Caco-2 (cell line): ENCODE measurements around the gene STON2. TPM values are rescaled to one million over a fixed set of nuclear protein-coding genes. Genes with fewer than 3 reads are reported as not detected.

ENCODE experiments used
- BruUV-seq: library from RNA; stranded (reverse); fragments of 400-500 nt; replicated peaks from 2 replicates; lab custom pipeline; 2021; lab: Mats Ljungman, UMichigan
- CTCF ChIA-PET: fragments of 300-600 bp; sonication (Branson Sonifier 250); formaldehyde crosslinking; loops from one replicate; lab custom pipeline; 2022; ENCODE audit warnings: antibody characterized with exemption; lab: Charles Lee
- POLR2A ChIA-PET: fragments of 300-600 bp; sonication (Branson Sonifier 250); formaldehyde crosslinking; loops from one replicate; lab custom pipeline; 2022; ENCODE audit warnings: antibody characterized with exemption; lab: Charles Lee
- DNase-seq, 2 experiments: peaks; one replicate each; pipeline versions ENCODE4 v3.0.0 to v3.0.0-alpha.2; 2020 to 2022
- H3K27me3 ChIP-seq: replicated peaks from 2 replicates; pipeline ENCODE4 v1.6.0; 2011; ENCODE audit warnings: low read length; ENCODE audit not compliant: control insufficient read depth, insufficient read depth
- H3K36me3 ChIP-seq: 2 replicates; pipeline ENCODE4 v1.5.1; 2011; ENCODE audit warnings: low read length; ENCODE audit not compliant: control insufficient read depth, insufficient read depth
- H3K4me1 ChIP-seq: fragments of 250-450 bp; sonication (Bioruptor Pico); 2 replicates; pipeline ENCODE4 v1.5.1; 2020; ENCODE audit warnings: mild to moderate bottlenecking
- H3K4me3 ChIP-seq: 2 replicates; pipeline ENCODE4 v1.5.1; 2011; ENCODE audit warnings: low read depth, mild to moderate bottlenecking, control low read depth, low read length
- H3K9me3 ChIP-seq: fragments of 250-450 bp; sonication (Bioruptor Pico); 2 replicates; pipeline ENCODE4 v1.5.1; 2020; ENCODE audit warnings: mild to moderate bottlenecking, moderate library complexity
- H3K27ac Mint-ChIP-seq: one replicate; pipeline ENCODE4 v1.8.0; 2022; ENCODE audit warnings: mixed read lengths; ENCODE audit not compliant: unreplicated experiment
- H3K27me3 Mint-ChIP-seq: one replicate; pipeline ENCODE4 v1.8.0; 2022; ENCODE audit warnings: mixed read lengths; ENCODE audit not compliant: insufficient read depth, unreplicated experiment
- H3K36me3 Mint-ChIP-seq: one replicate; pipeline ENCODE4 v1.8.0; 2022; ENCODE audit warnings: mild to moderate bottlenecking, mixed read lengths; ENCODE audit not compliant: insufficient read depth, unreplicated experiment
- H3K4me1 Mint-ChIP-seq: one replicate; pipeline ENCODE4 v1.8.0; 2022; ENCODE audit warnings: low read depth, mixed read lengths; ENCODE audit not compliant: unreplicated experiment
- H3K4me3 Mint-ChIP-seq: one replicate; pipeline ENCODE4 v1.8.0; 2022; ENCODE audit warnings: mild to moderate bottlenecking, moderate library complexity, mixed read lengths; ENCODE audit not compliant: unreplicated experiment
- H3K9me3 Mint-ChIP-seq: one replicate; pipeline ENCODE4 v1.8.0; 2022; ENCODE audit warnings: mixed read lengths; ENCODE audit not compliant: unreplicated experiment
- CTCF ChIP-seq, 2 experiments: fragments of 200-600 bp in 1 of 2; IDR thresholded peaks; 1 replicate in 1 of 2; 2 replicates in 1 of 2; pipeline versions ENCODE4 v1.5.1 to v1.8.0; 2011 to 2022; ENCODE audit warnings: antibody characterized with exemption in 1 of 2, control low read depth in 1 of 2, inconsistent platforms in 1 of 2, low read depth in 1 of 2, low read length in 1 of 2, mild to moderate bottlenecking in 1 of 2, moderate library complexity in 1 of 2; ENCODE audit not compliant: insufficient read depth in 1 of 2, severe bottlenecking in 1 of 2, unreplicated experiment in 1 of 2
- intact Hi-C: fragments of 100-400 bp; cut with micrococcal nuclease; formaldehyde crosslinking; loops from one replicate; pipeline ENCODE4 v1.10.0; 2022; ENCODE audit not compliant: unreplicated experiment
- total RNA-seq: library from RNA; stranded (reverse); gene quantifications from 2 replicates; pipeline ENCODE4 v1.2.3, GENCODE V29; 2022

The STON2 gene
- total RNA-seq, 1 experiment from 2014 or later = 43.5 TPM

DNA sequence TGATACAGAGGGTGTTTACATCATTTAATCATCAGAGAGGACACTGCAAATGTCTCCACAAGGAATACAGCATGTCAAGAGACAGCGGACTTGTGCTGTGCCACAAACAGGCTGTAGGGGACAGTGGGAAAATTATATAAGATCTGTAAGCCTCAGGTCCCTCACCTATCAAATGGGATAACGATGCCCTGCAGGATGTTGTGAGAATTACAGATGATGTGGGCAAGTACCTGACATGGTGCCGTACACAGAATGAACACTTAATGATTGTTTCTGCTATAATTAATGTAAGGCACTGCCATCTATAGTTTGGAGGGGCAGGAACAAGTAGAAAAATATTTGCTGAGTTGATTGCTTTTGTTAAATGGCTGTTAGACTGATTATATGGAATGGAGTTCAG, 97.5 kb downstream of the STON2 start:
- peak overlapping the region; percentile 83 for H3K27ac Mint-ChIP-seq
- DNase-seq = peak in 1 of 2 experiments; percentile 37
- H3K4me1 Mint-ChIP-seq = peaks cover 39% of the 10 kb centered on the region
- H3K4me3 Mint-ChIP-seq = peak overlapping the region; percentile 66
- peak; percentile 16 to 20 for TF ChIP-seq CTCF (IDR thresholded peaks at IDR 0.05; ENCODE audit: insufficient read depth in 1 of 2, low read depth in 1 of 2, low read length in 1 of 2, severe bottlenecking in 1 of 2, unreplicated experiment in 1 of 2)
- no peaks in the 10 kb centered on the region for H3K9me3 Mint-ChIP-seq
- H3K4me1 ChIP-seq = peaks cover 32% of the 10 kb centered on the region
- no peaks in the 10 kb centered on the region; the same call in 1 of the 2 replicates for H3K36me3 ChIP-seq
- intact Hi-C loops = loop anchor here (1.0 to 5.0 kb wide), 5 partner anchors 22 to 230 kb away; partner anchors contain the start of gene SEL1L
- peaks cover 13% of the 10 kb centered on the region for H3K36me3 Mint-ChIP-seq
- H3K27me3 ChIP-seq = no peaks in the 10 kb centered on the region
- H3K4me3 ChIP-seq = no peak overlapping the region
- POLR2A ChIA-PET = no interaction called here
- BruUV-seq = no TSS peak
- no peaks in the 10 kb centered on the region for H3K27me3 Mint-ChIP-seq
- H3K9me3 ChIP-seq = no peaks in the 10 kb centered on the region
- CTCF ChIA-PET = no interaction called here

- Histone ChIP-seq H3K9me3 (no peaks in the 10 kb centered on the region), H3K27me3 (no peaks in the 10 kb centered on the region), H3K4me1 (peaks cover 32% of the 10 kb centered on the region), H3K36me3 (no peaks in the 10 kb centered on the region; the same call in 1 of the 2 replicates), H3K4me3 (no peak overlapping the region)
- BruUV-seq = no TSS peak
- intact Hi-C loops = loop anchor here (5.0 kb wide), 1 partner anchor 230 kb away; the partner anchor contains the start of gene SEL1L
- Mint-ChIP-seq H3K27ac (no peak overlapping the region), H3K27me3 (no peaks in the 10 kb centered on the region), H3K9me3 (no peaks in the 10 kb centered on the region), H3K4me3 (no peak overlapping the region), H3K4me1 (peaks cover 39% of the 10 kb centered on the region), H3K36me3 (peaks cover 13% of the 10 kb centered on the region)
- ChIA-PET CTCF (interaction anchor here (1.0 kb wide), 1 partner anchor 33 kb away, joined by 3 read pairs; no protein-coding TSS in a partner anchor), POLR2A (no interaction called here)
- TF ChIP-seq CTCF (IDR thresholded peaks at IDR 0.05; ENCODE audit: insufficient read depth in 1 of 2, low read depth in 1 of 2, low read length in 1 of 2, severe bottlenecking in 1 of 2, unreplicated experiment in 1 of 2) = no peak
- no peak for DNase-seq
Observed at GRCh38 chr14:81301813-81302212, 98.3 kb downstream of the STON2 start.

GRCh38 chr14:81301371-81301770, 98.8 kb downstream of the STON2 start:
- CTCF ChIA-PET = interaction anchor here (1.0 kb wide), 1 partner anchor 32 kb away, joined by 3 read pairs; no protein-coding TSS in a partner anchor
- H3K4me1 ChIP-seq = peaks cover 32% of the 10 kb centered on the region

More at GRCh38 chr14:81301371-81301770, 98.8 kb downstream of the STON2 start:
- DNase-seq = no peak
- H3K36me3 Mint-ChIP-seq = peaks cover 13% of the 10 kb centered on the region
- no peak overlapping the region for H3K4me3 ChIP-seq
- no peaks in the 10 kb centered on the region for H3K9me3 ChIP-seq
- H3K27me3 Mint-ChIP-seq = no peaks in the 10 kb centered on the region
- intact Hi-C loops = loop anchor here (5.0 kb wide), 1 partner anchor 231 kb away; the partner anchor contains the start of gene SEL1L
- H3K4me3 Mint-ChIP-seq = no peak overlapping the region
- no peaks in the 10 kb centered on the region for H3K27me3 ChIP-seq
- peaks cover 39% of the 10 kb centered on the region for H3K4me1 Mint-ChIP-seq
- BruUV-seq = no TSS peak
- H3K36me3 ChIP-seq = no peaks in the 10 kb centered on the region; the same call in 1 of the 2 replicates
- POLR2A ChIA-PET = no interaction called here
- H3K9me3 Mint-ChIP-seq = no peaks in the 10 kb centered on the region
- no peak for TF ChIP-seq CTCF (IDR thresholded peaks at IDR 0.05; ENCODE audit: insufficient read depth in 1 of 2, low read depth in 1 of 2, low read length in 1 of 2, severe bottlenecking in 1 of 2, unreplicated experiment in 1 of 2)
- no peak overlapping the region for H3K27ac Mint-ChIP-seq
